Pancreas (tissue), 10 donors: ENCODE measurements around the gene TCN1. TPM values are rescaled to one million over a fixed set of nuclear protein-coding genes. Genes with fewer than 3 reads are reported as not detected.
A peak's percentile ranks its signal among the peaks of the same experiment; 100 is the strongest.

Experiments used
- ATAC-seq, 4 donors: fragments of 200-7000 bp; cut with Tn5 transposase; one replicate each; pipeline versions ENCODE4 v1.8.0 to v1.9.1; 2020; ENCODE audit warnings: mild to moderate bottlenecking in 4 of 4, moderate library complexity in 4 of 4
- DNase-seq, 6 donors: peaks; one replicate each; pipeline ENCODE4 v3.0.0-alpha.2; 2020
- FAIRE-seq: peaks from 2 replicates; lab custom pipeline; 2012; peaks lifted over from hg19 to GRCh38; lab: Jason Lieb, UNC
- H3K27ac ChIP-seq, 4 donors: fragments of 200-600 bp; sonication (generic); 1 replicate in 3 of 4; 2 replicates in 1 of 4; pipeline versions ENCODE4 v1.5.0 to v1.8.0; 2020
- H3K27me3 ChIP-seq, 4 donors: fragments of 200-600 bp; one replicate each; pipeline ENCODE4 v1.8.0; 2021
- H3K36me3 ChIP-seq, 3 donors: fragments of 200-600 bp; sonication (generic) in 1 of 3; one replicate each; pipeline versions ENCODE4 v1.5.0 to v1.8.0; 2020 to 2021
- H3K4me1 ChIP-seq, 3 donors: fragments of 200-600 bp; one replicate each; pipeline ENCODE4 v1.8.0; 2021
- H3K4me3 ChIP-seq, 4 donors: fragments of 200-600 bp; sonication (generic) in 2 of 4; one replicate each; pipeline versions ENCODE4 v1.5.0 to v1.8.0; 2020 to 2021
- H3K9me3 ChIP-seq, 4 donors: fragments of 200-600 bp; one replicate each; pipeline ENCODE4 v1.8.0; 2021
- CTCF ChIP-seq, 4 donors: fragments of 200-600 bp; sonication (generic) in 3 of 4; IDR thresholded peaks; one replicate each; pipeline versions ENCODE4 v1.5.0 to v1.8.0; 2021; ENCODE audit warnings: antibody characterized with exemption in 4 of 4
- WGBS, 2 donors: extraction: QIAGEN DNeasy Blood & Tissue Kit; methylation state at CpG; one replicate each; pipeline ENCODE4 v1.1.7; 2013; 5-methylcytosine and 5-hydroxymethylcytosine counted together
- intact Hi-C, 3 donors: fragments of 100-400 bp; cut with DNase I; formaldehyde crosslinking; loops; one replicate each; pipeline versions ENCODE4 v1.11.1 to v1.14.2; 2022
- polyA plus RNA-seq, 2 donors: library from polyadenylated mRNA; stranded (reverse); fragments of 200-250 nt; gene quantifications; one replicate each; pipeline ENCODE4 v1.2.3, GENCODE V29; 2013
- total RNA-seq, 6 donors: library from RNA; stranded (reverse); fragmentation: NEBNext Ultra II Directional in 4 of 6; extraction: Animal tissue kit (Norgen Biotek cat#: 25700) in 4 of 6; gene quantifications; one replicate each; pipeline versions ENCODE4 v1.2.1 to v1.2.4, GENCODE V29; 2021 to 2023
- donor health status: healthy with polysubstance abuse.
- donor health status: DM: no; HTN: no; CAD: no; lungs with moderate emphysema.
- donor health status: DM: no; HTN: no; CAD: no.
- donor health status: control.
- donor health status: control.
- donor health status: Bipolar disorder and iron deficiency.
- donor health status: DM: yes; HTN: yes; CAD: no.
- donor health status: DM: no; HTN: no; CAD: no.
- donor health status: DM: no; HTN: no; CAD: no.
- donor health status: DM: yes; HTN: yes; CAD: no.

TCN1 gene
- total and polyA plus RNA-seq, 8 donors: 0.11 to 52.2 (median 4.1) TPM

- H3K27ac ChIP-seq: peak overlapping the region in 1 of 4 donors; percentile 30
- H3K27me3 ChIP-seq: no peaks in the 10 kb centered on the region
- peak; percentile 69 to 88 (median 77) for ATAC-seq
- no peak overlapping the region for H3K4me3 ChIP-seq
- H3K9me3 ChIP-seq: no peaks in the 10 kb centered on the region
- H3K36me3 ChIP-seq: no peaks in the 10 kb centered on the region
- peak in 1 of 6 donors; percentile 16 for DNase-seq
- FAIRE-seq: no peak
- WGBS, 2 donors: 9 to 11% methylated on average over 9 of the region's 9 CpGs
- intact Hi-C loops: no loop called here
- H3K4me1 ChIP-seq: peaks cover 12 to 17% (median 12%) of the 10 kb centered on the region in 3 donors
- TF ChIP-seq CTCF (IDR thresholded peaks at IDR 0.05): no peak
Measured at GRCh38 chr11:59875856-59876519, 9.7 kb upstream of the TCN1 start.

- intact Hi-C loops: no loop called here
- Histone ChIP-seq H3K9me3 (peaks cover 0 to 4% (median 0%) of the 10 kb centered on the region in 4 donors), H3K27ac (no peak overlapping the region), H3K36me3 (no peaks in the 10 kb centered on the region), H3K4me1 (peaks cover 7 to 12% (median 11%) of the 10 kb centered on the region in 3 donors), H3K4me3 (no peak overlapping the region), H3K27me3 (no peaks in the 10 kb centered on the region)
- DNase-seq: no peak
- no peak for TF ChIP-seq CTCF (IDR thresholded peaks at IDR 0.05)
- FAIRE-seq: no peak
- ATAC-seq: peak in 1 of 4 donors; percentile 53
Measured at GRCh38 chr11:59872076-59872475, 5.8 kb upstream of the TCN1 start.

- DNase-seq: no peak
- no peak for TF ChIP-seq CTCF (IDR thresholded peaks at IDR 0.05)
- no peak for FAIRE-seq
- ATAC-seq: no peak
- no peak overlapping the region for H3K27ac ChIP-seq
- no peaks in the 10 kb centered on the region for H3K36me3 ChIP-seq
- WGBS, 2 donors: 64 to 73% methylated on average over 2 of the region's 2 CpGs
- H3K27me3 ChIP-seq: no peaks in the 10 kb centered on the region
- peaks cover 0 to 4% (median 0%) of the 10 kb centered on the region in 4 donors for H3K9me3 ChIP-seq
- intact Hi-C loops: no loop called here
- no peak overlapping the region for H3K4me3 ChIP-seq
- H3K4me1 ChIP-seq: peaks cover 0 to 15% (median 0%) of the 10 kb centered on the region in 3 donors
Measured at GRCh38 chr11:59867946-59868345, 1.7 kb upstream of the TCN1 start.

GRCh38 chr11:59866836-59867235 lies 549 bp upstream of the TCN1 start:
- no peak overlapping the region for H3K27ac ChIP-seq
- intact Hi-C loops: no loop called here
- 78 to 83% methylated on average over 1 of the region's 1 CpG for WGBS, 2 donors
- peaks cover 0 to 4% (median 0%) of the 10 kb centered on the region in 4 donors for H3K9me3 ChIP-seq
- H3K36me3 ChIP-seq: no peaks in the 10 kb centered on the region
- DNase-seq (no peak), FAIRE-seq (no peak), ATAC-seq (no peak)
- peaks cover 0 to 15% (median 0%) of the 10 kb centered on the region in 3 donors for H3K4me1 ChIP-seq
- no peak overlapping the region for H3K4me3 ChIP-seq
- no peak for TF ChIP-seq CTCF (IDR thresholded peaks at IDR 0.05)
- H3K27me3 ChIP-seq: no peaks in the 10 kb centered on the region

DNA sequence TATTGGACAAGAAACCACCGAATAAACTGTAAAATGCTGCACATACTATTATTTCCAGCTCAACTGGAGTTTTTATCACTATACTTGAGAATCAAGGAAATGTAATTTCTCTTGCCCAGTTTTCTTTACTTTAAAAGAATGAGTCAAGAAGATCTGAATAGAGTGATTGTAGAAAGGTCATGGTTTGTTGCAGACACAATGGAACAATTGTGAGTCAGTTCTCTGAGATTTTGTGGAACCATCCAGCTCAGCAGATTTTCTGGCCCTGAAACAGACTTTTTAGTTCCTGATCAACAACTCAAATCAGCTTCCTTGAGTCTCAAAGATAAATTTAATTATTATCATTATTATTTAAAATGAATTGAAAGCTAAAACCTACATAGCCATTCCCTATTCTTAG lies 1.3 kb downstream of the TCN1 start:
- ATAC-seq (peak in 3 of 4 donors; percentile 71 to 79 (median 78)), DNase-seq (no peak), FAIRE-seq (no peak)
- Histone ChIP-seq H3K27ac (peak overlapping the region in 2 of 4 donors; percentile 68 to 77), H3K4me3 (no peak overlapping the region), H3K27me3 (no peaks in the 10 kb centered on the region), H3K4me1 (peaks cover 0 to 15% (median 0%) of the 10 kb centered on the region in 3 donors), H3K9me3 (no peaks in the 10 kb centered on the region), H3K36me3 (no peaks in the 10 kb centered on the region)
- WGBS, 2 donors: 42 to 44% methylated on average over 1 of the region's 1 CpG
- no peak for TF ChIP-seq CTCF (IDR thresholded peaks at IDR 0.05)
- intact Hi-C loops: no loop called here
